RPMI7951 (cell line): Measurements from ENCODE around the gene SLC27A5. TPM values are rescaled to one million over a fixed set of nuclear protein-coding genes. Genes with fewer than 3 reads are reported as not detected.
A peak's percentile ranks its signal among the peaks of the same experiment; 100 is the strongest.
"Not testable (repeated sequence)": the region's sequence is repeated elsewhere in the genome, so short reads cannot be mapped to it uniquely, and the experiment has no call there.

Source experiments
- DNase-seq: peaks from one replicate; pipeline ENCODE4 v3.0.0-alpha.2; 2012; ENCODE audit warnings: low read depth
- total RNA-seq: library from RNA; depleted of rRNA; stranded (reverse); fragments of >200 nt; shearing (Covaris generic); gene quantifications from 2 replicates; pipeline ENCODE4 v1.2.3, GENCODE V29; 2014; rRNA removed

SLC27A5 gene
- total RNA-seq, 1 experiment from 2014 or later = 4.7 TPM

DNA sequence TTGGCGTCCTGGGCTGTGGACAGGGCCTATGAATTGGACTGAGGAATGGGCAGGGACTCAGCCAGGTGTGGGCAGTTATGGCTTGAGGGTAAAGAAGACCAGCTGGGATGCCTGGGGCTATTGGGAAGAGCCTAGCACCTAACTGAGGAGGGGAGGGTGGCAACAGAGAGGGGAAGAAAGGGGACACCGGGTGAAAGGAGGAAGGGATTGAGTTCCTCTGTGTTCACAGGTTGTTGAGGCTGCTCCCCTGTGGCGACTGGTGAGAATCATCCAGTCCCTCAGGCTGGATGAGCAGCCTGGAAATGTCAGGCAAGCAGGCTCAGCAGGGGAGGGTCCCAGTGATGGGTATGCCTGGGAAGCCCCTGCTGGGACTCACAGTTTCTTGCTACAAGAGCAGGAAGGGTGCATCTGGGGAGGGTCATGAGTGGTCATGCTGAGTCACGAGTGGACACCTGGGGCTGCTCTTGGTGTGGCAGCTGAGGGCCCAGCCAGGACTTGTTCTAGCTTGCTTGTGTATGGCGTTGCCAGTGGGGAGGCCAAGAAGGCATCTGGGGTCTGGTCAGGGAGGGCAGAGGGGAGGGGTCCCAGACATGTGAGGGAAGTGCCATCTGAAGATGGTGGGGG is 43.5 kb downstream of the SLC27A5 start:
- no peak for DNase-seq

DNA sequence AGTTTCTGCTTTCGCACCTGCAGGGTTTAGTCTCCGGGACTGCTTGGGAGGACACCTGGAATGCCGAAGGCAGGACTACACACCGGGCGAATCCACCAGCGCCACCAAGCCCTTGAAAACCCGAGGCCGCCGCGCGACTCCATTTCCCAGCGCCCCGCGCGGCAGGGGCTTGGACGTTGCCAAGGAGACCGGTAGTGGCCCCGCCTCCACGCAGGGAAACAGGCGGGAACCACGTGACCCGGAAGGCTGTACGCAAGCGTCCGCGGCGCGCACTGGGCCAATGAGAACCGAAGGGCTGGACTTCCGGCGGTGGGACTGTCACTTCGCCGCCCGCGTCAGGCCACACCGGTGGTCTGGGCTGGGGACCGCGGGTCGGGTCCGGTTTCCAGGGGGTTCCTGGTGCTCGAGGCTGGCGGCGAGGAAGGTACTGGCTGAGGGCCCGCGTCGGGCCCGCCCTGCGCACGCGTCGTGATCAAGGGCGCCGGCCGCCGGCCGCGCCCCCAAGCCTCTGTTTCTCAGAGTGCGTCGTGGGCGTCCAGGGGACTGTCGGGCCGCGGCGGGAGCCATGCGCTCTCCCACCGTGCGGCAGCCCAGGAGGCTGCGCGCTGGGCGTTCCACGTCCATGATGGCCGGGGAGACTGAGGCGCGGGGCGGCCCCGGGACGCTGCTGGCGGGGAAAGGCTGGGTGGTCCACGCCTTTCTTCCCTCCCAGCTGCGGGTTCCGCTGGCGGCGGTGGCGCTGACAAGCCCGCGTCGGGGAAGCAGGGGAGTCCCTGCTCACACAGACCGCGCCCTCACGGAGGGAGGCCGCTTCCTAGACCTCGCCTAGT is 44.8 kb downstream of the SLC27A5 start, which contains the start of gene ZNF324:
Gene ZNF324 (plus strand): TSS at position 321 of the 830 bp plus-strand sequence. CDS start 2,106 bp downstream, outside the sequence.
- peak; percentile 96 for DNase-seq

DNA sequence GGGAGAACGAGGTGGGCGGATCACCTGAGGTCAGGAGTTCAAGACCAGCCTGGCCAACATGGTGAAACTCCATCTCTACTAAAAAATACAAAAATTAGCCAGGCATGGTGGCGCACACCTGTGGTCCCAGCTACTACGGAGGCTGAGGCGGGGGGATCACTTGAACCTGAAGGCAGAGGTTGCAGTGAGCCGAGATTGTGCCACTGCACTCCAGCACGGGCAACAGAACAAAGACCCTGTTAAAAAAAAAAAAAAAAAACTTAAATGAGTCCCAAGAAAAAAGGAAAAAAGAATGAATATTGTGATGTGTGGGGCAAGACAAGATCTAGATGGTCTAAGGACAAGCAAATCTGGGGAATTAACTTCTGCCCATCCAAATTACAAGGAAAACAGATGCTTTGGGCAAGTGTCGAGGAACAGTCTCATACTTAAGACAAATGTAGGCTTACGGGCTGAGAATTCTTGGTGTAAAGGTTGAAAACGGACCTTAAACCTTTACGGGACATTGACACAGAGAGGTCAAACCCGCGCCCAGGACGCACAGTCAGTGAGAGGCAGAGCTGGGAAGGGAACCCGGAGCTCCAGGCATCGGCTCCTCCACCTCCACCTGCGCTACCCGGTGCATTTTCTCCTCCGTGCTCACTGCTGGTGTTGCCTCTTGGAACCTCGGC is 45.6 kb downstream of the SLC27A5 start:
- DNase-seq = no peak

DNA sequence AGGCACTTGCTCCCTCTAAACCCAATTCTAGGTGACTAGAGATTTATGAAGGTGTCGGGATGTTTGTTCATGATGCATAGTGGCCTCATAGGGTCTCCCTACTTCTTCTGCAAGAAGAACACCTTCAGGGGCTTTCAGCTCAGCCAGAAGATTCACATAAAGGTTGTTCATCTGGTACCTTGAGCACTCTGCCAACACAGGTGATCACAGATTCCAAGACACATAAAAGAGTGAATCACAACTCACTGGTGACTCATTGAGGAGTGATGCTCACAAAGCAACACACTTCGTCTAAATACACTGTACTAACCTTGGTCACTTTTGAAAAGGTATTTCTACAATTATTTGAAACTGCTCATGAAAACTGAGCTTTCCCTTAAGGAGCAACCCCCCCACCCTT is 51.8 kb downstream of the SLC27A5 start:
- DNase-seq = no peak

DNA sequence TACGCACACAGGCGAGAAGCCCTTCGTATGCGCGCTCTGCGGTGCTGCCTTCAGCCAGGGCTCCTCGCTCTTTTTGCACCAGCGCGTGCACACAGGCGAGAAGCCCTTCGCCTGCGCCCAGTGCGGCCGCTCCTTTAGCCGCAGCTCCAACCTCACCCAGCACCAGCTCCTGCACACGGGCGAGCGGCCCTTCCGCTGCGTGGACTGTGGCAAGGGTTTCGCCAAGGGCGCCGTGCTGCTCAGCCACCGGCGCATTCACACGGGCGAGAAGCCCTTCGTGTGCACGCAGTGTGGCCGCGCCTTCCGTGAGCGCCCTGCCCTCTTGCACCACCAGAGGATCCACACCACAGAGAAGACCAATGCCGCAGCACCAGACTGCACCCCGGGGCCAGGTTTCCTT is 55.7 kb downstream of the SLC27A5 start:
- DNase-seq = no peak

DNA sequence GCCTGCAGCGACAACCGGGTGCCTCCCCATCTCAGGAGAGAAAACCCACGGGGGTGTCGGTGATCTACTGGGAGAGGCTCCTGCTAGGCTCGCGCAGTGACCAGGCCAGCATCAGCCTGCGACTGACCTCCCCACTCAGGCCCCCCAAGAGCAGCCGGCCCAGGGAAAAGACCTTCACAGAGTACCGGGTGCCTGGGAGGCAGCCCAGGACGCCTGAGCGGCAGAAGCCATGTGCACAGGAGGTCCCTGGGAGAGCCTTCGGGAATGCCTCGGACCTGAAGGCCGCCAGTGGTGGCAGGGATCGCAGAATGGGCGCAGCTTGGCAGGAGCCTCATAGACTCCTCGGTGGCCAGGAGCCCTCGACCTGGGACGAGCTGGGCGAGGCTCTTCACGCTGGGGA is 56.5 kb downstream of the SLC27A5 start:
- DNase-seq = no peak

DNA sequence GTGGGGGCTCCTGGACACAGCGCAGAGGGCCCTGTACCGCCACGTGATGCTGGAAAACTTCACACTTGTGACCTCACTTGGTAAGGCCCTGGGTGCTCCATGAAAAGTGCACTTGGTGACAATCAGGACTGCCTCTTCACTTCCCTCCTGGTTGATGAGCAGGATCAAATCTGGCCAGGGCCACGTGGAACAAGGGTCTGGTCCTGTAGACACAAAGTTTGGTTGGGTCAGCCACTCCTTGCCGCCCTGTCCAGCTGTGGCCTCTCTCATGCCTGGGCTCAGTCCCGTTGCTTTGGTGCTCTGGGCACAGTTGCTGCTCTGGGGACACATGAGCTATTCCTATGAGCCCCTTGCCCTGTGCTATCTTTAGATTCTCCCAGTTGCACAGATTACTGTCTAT is 58.0 kb downstream of the SLC27A5 start:
- no peak for DNase-seq

DNA sequence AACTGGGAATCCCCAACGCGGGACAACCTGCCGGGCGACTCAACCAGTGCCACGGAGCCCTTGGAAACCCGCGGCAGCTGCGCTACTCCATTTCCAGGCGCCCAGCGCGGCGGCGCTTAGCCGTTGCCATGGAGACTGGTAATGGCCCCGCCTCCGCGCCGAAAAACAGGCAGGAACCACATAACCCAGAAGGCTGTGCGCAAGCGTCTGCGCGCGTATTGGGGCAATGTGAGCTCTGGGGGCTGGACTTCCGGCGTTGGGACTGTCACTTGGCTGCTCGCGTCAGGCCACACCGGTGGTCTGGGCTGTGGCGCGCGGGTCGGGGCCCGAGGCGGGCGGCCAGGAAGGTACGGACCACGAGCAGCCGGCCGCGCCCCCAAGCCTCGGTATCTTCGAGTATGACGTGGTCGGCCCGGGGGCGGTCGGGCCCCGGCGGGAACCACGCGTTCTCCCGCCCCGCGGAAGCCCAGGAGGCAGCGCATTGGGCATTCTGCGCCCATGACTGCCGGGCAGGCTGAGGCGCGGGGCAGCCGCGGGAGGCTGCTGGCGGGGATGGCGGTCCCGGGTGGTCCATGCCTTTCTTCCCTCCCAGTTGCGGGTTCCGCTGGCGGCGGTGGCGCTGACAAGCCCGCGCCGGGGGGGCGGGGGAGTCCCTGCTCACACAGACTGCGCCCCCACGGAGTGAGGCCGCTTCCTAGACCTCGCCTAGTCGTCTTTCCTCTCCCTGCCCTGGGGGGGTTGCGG is 60.3 kb downstream of the SLC27A5 start, which contains the start of gene ZNF324B:
Gene ZNF324B (plus strand): TSS at position 265 of the 744 bp plus-strand sequence. CDS start 2,080 bp downstream, outside the sequence.
- peak; percentile 96 for DNase-seq

DNA sequence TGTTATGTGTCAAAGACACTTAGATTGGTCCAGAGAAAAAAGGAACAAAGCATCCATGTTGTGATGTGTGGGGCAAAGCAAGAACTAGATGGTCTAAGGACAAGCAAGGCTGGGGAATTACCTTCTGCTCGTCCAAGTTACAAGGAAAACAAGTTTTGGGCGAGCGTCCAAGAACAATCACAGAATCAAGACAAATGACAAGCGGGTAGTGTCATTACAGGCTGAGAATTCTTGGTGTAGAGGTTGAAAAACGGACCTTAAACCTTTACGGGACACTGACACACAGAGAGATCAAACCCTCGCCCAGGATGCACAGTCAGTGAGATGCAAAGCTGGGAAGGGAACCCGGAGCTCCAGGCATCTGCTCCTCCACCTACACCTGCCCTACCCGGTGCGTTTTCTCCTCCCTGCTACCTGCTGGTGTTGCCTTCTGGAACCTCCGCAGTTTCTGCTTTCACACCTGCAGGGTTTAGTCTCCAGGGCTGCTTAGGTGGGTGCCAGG is 60.9 kb downstream of the SLC27A5 start:
- no peak for DNase-seq

DNA sequence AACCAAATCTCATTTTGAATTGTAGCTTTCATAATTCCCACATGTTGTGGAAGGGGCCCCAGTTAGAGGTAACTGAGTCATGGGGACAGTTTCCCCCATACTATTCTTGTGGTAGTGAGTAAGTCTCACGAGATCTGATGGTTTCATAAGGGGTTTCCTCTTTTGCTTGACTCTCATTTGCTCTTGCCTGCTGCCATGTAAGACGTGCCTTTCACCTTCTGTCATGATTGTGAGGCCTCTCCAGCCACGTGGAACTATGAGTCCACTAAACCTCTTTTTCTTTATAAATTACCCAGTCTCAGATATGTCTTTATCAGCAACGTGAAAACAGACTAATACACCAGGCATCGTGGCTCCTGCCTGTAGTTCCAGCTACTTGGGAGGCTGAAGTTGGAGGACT is 61.8 kb downstream of the SLC27A5 start:
- DNase-seq = not testable (repeated sequence)

DNA sequence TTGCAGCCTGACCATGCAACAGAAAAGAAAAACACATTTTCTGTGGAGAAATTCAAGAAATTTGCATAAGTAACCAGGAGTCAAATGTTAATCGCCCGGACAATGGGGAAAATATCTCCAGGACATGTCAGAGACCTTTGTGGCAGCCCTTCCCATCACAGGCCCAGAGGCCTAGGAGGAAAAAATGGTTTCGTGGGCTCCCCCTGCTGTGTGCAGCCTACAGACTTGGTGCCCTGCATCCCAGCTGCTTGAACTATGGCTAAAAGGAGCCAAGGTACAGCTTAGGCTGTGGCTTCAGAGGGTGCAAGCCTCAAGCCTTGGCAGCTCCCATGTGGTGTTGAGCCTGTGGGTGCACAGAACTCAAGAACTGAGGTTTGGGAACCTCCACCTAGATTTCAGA is 62.9 kb downstream of the SLC27A5 start:
- not testable (repeated sequence) for DNase-seq

Other genes starting within 250 kb of the SLC27A5 start
- 4.3 and 4.8 TPM in 2 replicates for gene ZNF8, start 233.0 kb downstream of the SLC27A5 start, total RNA-seq
- gene ERVK3-1, start 206.6 kb downstream of the SLC27A5 start, total RNA-seq = 68.7 and 76.6 TPM in 2 replicates
- 2.9 and 4.1 TPM in 2 replicates for gene ZSCAN22, start 185.0 kb downstream of the SLC27A5 start, total RNA-seq
- 64.4 and 111 TPM in 2 replicates for gene A1BG, start 158.5 kb downstream of the SLC27A5 start, total RNA-seq
- gene ZNF497, start 149.2 kb downstream of the SLC27A5 start, total RNA-seq = 0.12 and 0.29 TPM in 2 replicates
- gene ZNF837, start 131.0 kb downstream of the SLC27A5 start, total RNA-seq = 1.1 and 1.8 TPM in 2 replicates
- 2,560 and 2,715 TPM in 2 replicates for gene RPS5, start 124.7 kb downstream of the SLC27A5 start, total RNA-seq
- not detected in 2 replicates for gene RNF225, start 116.3 kb downstream of the SLC27A5 start, total RNA-seq
- 16.3 and 17.2 TPM in 2 replicates for gene ZNF584, start 103.3 kb downstream of the SLC27A5 start, total RNA-seq
- 4.6 and 4.8 TPM in 2 replicates for gene ZNF132, start 71.8 kb downstream of the SLC27A5 start, total RNA-seq
- 4.1 and 9.3 TPM in 2 replicates for gene ZNF324B, start 60.4 kb downstream of the SLC27A5 start, total RNA-seq
- 8.6 and 8.9 TPM in 2 replicates for gene ZNF324, start 44.9 kb downstream of the SLC27A5 start, total RNA-seq
- gene ZNF446, start 35.6 kb downstream of the SLC27A5 start, total RNA-seq = 6.5 and 9.5 TPM in 2 replicates
- 5.3 and 8.1 TPM in 2 replicates for gene ZBTB45, start 7.8 kb upstream of the SLC27A5 start, total RNA-seq
- gene TRIM28, start 32.1 kb upstream of the SLC27A5 start, total RNA-seq = 304 and 391 TPM in 2 replicates
- gene CHMP2A, start 43.1 kb upstream of the SLC27A5 start, total RNA-seq = 171 and 176 TPM in 2 replicates
- gene UBE2M, start 46.6 kb upstream of the SLC27A5 start, total RNA-seq = 84.1 and 98.8 TPM in 2 replicates
- 6.5 and 10.2 TPM in 2 replicates for gene MZF1, start 61.3 kb upstream of the SLC27A5 start, total RNA-seq